Measurements from ENCODE around the gene SLC12A4.
A peak's percentile ranks its signal among the peaks of the same experiment; 100 is the strongest.
"Not testable (repeated sequence)": the region's sequence is repeated elsewhere in the genome, so short reads cannot be mapped to it uniquely, and the experiment has no call there.

Gene SLC12A4

DNA sequence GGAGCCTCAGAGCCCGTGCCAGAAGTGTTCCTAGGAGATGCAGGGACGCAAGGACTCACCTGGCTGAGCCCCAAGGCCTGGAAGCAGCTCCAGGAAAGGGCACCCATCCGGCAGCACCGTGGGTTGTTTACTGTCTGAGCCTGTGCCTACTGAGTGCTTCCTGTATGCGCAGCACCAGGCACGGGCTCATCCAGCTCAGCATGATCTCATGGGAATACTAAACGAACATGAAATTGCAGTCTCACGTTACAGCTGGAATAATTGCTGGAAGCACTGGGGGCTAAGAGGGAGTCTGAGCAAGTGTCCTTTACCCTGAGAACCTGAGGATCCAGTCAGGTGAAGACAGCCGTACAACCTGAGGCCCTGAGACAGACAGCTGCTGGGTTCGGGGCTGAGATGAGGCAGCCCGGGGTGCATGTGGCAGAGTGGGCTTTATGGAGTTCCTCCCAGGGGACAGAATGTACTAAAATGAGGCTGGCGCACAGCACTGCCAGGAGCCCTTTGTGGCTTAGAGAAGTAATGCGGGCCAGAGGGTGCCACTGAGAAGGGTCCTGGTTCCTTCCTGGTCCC, 42.2 kb downstream of the SLC12A4 start:
- peak; percentile 53 for DNase-seq (ENCODE audit: low read depth)

DNA sequence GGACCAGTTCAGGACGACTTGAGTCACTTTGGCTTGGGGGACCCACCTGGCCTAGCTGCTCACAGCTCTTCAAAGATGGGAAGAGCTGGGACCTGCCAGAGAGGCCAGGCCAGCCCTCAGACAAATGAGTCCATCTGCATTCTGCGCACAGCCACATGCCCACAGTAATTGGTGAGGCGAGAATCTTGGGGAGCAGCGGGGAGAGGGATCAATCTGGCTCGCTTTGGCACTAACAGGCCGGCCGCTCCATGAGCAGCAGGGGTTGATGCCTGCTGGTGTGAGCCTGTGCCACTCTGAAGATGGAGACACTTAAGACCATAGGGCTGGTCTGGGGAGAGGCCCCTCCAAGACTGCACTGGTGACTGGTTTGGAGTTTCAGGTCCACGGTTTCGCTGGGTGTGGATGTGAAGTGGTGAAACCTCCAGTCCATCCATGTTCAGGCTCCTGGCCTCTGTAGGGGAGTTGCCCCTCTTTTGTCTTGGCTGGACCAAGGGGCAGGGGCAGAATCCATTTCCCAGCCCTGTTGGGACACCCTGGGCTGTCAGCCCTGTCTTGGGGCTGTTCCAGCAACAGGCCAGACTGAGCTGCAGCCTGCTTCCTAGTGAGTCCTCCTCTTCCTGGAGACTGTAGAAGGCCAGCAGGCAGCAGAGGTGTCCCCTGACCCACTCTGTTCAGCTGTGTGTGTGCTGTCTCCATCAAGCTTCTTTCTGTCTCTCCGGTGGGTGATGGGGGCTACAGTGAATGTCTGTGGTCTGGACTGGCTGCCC, 44.1 kb downstream of the SLC12A4 start:
- DNase-seq (ENCODE audit: low read depth), result no peak

DNA sequence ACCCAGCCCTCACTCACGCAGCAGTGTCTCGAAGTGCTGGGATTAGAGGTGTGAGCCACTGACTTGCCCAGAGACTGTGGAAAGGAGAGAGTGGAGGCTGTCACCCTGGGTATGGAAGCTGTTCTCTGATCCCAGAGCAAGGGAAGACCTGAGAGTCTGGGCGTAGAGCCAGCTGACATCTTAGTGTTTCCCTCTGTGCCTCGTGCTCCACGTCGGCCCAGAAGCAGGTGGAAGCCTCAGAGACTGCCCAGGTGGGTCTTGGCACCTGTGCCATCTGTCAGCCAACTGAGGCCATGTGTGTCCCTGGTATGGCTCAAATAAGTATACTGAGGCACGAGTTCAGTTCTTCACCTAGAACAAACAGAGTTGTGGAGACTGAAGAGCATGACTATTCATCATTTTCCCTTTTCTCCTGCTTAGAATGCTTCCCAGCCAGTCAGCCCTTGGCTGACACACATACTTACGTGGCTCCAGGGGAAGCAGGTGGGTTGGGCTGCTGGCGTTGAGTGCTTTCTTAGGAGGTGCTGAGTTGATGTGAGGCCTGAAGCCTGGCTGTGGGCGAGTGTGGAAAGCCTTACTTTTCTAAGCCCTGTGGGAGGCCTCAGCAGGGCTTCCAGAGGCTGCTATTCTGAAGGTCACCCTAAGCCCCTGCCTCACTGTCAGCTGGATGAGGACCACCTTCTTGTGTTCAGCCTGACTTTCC, 44.9 kb downstream of the SLC12A4 start:
- DNase-seq (ENCODE audit: low read depth), result no peak

DNA sequence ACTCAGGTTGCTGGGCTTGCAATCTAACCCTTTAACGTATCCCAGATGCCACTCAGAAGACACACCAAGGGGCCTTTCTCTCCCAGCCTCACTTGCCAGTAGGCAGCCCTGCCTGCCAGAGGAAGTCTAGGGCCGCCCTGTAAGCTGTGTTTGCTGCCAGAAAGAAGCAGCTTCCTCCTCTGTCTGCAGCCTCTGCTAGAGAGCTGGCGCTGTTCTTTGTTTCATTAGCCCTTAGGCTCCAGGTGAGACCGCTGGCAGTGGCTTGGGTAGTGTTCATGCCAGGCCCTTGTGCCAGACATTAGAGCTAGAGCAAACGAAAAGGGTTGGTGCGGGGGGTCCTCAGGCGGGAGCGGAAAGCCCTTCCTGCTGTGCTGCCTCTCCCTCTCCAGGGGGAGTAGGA, 45.7 kb downstream of the SLC12A4 start:
- DNase-seq (ENCODE audit: low read depth), result no peak

DNA sequence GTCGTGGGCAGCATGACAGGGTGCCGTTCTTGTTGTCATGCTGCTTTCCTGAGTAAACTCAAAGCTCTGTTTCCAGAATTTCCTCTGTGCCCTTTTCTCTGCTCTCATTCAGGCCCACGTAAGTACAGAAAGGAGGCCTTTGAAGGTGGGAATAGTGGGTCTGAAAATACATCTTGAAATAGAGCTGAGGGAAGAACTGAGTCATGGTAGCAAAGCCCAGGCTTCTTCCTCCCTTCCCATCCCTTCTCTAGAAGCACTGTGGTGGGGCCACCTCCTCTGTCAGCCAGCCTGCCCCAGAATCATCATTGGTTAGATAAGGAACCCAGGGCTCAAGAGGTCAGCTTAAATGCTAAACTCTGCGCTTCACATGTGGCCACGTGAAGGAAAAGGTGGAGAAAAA, 46.2 kb downstream of the SLC12A4 start:
- no peak for DNase-seq (ENCODE audit: low read depth)

DNA sequence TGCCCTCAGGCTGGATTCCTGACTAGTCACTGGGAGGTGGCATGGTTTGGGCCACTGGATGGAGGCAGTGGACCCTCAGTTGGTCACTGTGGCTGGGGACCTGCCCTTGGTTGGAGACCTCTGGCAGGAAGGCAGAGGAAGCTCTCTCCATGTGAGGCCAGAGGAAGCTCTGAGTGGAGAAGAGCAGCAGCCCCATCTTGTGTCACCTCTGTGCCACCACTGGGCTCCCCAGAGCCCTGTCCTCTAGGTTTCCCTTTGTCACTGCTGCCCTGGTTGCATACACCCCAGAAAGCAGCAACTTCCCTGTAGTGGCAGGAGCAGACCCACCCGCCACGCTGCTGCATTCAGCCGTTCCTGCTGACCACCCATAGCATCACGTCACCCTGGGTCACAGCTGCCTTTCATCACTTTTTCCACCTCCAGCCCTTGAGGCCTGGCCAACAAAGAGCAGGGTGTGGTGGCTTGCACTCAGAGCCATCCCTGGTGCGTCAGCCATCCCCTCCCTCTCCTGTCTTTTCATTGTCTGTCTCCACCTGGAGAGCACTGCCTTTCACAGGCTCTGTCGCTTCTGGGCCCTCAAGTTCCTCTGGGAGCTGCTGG, 48.7 kb downstream of the SLC12A4 start:
- no peak for DNase-seq (ENCODE audit: low read depth)

DNA sequence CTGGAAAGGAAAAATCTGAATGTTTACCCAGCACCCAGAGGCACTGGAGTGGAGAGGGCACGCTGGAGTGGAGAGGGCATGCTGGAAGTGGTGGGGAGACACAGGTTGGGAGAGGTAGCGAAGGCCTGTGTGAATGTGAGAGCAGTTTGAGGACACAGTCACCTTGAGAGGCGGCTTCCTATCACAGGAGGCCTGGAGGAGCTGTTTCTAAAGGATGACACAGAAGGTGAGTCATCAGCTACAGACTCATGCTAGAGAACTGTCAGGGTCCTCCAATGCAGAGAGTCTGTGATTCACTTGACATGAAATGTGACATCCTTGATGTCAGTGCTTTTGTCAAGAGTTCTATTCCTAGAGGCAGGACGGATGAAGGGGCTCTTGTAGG, 50.6 kb downstream of the SLC12A4 start:
- peak; percentile 34 for DNase-seq (ENCODE audit: low read depth)

DNA sequence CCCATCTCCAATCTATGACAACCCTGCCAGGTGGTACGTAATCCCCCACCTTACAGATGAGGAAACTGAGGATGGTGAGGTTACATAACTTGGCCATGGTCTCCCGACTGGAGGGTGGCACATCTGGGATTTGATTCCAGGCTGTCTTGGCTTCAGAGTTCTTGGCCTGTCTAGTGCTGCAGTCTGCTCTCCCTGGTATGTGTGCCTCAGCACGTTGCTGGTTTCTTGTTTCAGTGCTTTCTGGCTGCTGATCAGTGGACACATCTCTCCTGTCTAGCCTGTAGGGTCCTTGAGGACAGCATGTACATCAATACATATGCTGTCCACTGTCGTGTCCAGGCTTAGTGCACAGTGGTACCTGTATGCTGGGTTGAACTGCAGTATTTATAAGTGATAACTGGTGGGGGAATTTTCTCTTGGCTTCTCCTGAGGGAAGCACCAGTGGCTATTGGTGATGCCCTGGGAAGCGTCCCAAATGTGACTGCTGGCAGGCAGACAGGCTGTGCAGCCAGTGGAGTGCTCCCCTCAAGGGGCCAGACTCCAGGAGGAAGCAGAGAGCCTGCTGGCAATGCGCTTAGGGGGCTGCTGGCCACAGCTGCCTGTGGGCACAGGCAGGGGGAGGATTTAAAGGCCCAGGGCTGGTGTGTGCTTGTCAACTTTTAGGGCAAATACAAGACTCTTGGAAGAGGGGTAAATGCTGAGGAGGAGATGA, 51.1 kb downstream of the SLC12A4 start:
- peak; percentile 59 for DNase-seq (ENCODE audit: low read depth)

DNA sequence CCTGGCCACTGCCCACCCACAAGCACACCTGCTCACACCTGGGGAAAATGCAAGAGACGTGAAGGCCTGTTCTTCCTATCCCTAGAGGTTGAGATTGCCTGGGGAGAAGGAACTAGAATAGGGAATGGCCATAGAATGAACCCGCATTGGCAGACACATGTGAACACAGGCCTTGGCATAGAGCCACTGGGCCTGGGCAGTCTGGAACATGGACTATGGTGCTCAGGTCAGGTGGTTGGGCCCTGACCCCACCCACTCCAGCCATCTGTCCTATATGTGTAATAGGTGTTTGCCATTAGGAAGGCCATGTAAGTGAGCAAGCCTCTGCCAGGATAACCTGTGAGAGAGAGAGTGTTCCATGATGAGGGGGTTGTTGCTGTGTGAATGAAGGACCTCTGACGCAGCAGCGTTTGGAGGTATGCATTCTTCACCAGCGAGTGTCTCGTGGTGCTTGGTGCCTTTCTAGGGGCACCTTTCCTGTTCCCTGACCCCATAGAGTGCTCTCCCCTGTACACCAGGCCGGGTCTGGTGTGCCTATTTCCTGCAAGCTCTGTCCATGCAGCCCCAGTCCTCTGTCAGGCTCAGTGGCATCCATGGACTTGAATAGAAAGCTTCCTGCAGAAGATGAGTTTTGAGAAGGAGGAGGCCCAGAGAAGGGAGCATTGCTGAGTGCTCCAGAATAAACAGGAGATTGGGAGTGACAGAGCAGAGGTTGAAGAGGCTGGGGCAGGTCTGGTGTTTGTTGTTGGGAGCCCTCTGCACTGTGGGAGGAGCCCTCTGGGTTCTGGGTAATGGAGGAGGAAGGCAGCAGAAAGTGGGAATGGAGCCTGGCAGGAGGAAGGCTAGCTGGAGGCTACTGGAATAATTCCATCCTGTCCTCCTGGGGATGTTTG, 52.4 kb downstream of the SLC12A4 start:
- no peak for DNase-seq (ENCODE audit: low read depth)

DNA sequence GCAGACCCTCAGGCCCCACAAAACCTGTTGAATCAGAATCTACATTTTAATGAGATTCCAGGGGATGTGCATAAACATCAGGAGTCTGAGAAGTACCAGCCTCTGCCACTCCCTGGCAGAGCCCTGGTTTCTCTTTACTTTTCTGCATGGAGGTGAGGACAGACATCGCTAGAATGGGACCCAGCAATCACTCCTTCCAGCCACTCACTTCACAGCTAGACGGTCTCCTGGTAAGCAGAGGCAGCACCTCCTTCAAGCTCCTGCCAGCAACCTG, 53.0 kb downstream of the SLC12A4 start:
- not testable (repeated sequence) for DNase-seq (ENCODE audit: low read depth)

DNA sequence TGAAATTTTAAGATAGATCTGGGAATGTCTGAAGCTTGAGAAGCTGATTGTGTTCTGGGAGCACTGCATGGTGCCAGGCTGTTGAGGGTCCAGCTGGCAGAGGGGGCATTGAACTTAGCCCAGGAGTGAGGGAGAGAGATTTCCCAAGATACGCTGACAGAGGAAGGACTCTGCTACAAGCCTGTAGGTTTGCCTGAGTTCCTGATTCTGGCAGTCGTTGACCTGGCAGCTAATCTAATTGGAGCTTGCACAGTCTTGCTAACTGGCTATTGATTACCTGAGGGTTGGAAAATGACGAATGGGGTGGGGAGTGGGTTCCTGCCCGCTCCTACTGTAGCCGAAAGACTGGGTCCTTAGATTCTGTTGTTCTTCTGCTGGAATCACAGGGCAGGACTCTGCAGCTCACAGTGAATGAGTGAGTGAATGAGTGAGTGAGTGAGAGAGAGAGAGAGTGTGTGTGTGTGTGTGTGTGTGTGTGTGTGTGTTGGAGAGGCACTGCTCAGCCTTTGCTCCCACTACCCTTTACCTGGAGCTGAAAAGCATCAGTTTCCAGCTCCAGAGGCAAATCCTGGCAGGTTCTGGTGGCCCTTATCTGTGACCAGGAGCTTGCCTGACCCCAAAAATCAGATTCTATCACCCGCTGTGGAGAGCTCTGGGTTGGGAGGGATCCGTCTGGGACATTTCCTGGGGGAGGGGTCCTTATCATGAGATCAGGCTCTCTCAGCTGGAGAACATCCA, 53.5 kb downstream of the SLC12A4 start:
- no peak for DNase-seq (ENCODE audit: low read depth)

DNA sequence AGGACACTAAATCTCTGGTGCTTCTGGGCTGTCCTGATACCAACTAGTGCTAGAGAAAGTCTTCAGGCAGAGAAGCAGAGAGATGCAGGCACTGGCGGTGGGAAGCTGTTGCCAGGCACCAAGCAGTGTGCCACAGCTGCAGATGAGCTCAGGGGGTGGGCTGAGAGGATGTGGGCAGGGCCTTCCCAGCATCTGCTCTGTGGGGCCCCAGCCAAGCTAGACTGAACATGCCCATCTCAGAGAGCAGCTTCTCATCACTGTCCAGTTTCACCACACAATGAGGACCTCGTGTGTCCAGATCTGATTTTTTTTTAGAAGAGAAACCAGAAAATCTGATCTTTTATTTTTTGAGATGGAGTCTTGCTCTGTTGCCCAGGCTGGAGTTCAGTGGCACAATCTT, 58.3 kb downstream of the SLC12A4 start:
- DNase-seq (ENCODE audit: low read depth), result peak; percentile 83

DNA sequence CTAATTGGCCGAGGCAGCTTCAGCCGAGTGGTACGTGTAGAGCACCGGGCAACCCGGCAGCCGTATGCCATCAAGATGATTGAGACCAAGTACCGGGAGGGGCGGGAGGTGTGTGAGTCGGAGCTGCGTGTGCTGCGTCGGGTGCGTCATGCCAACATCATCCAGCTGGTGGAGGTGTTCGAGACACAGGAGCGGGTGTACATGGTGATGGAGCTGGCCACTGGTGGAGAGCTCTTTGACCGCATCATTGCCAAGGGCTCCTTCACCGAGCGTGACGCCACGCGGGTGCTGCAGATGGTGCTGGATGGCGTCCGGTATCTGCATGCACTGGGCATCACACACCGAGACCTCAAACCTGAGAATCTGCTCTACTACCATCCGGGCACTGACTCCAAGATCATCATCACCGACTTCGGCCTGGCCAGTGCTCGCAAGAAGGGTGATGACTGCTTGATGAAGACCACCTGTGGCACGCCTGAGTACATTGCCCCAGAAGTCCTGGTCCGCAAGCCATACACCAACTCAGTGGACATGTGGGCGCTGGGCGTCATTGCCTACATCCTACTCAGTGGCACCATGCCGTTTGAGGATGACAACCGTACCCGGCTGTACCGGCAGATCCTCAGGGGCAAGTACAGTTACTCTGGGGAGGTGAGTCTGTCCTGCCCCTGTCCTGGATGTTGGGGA, 59.2 kb downstream of the SLC12A4 start:
- no peak for DNase-seq (ENCODE audit: low read depth)

DNA sequence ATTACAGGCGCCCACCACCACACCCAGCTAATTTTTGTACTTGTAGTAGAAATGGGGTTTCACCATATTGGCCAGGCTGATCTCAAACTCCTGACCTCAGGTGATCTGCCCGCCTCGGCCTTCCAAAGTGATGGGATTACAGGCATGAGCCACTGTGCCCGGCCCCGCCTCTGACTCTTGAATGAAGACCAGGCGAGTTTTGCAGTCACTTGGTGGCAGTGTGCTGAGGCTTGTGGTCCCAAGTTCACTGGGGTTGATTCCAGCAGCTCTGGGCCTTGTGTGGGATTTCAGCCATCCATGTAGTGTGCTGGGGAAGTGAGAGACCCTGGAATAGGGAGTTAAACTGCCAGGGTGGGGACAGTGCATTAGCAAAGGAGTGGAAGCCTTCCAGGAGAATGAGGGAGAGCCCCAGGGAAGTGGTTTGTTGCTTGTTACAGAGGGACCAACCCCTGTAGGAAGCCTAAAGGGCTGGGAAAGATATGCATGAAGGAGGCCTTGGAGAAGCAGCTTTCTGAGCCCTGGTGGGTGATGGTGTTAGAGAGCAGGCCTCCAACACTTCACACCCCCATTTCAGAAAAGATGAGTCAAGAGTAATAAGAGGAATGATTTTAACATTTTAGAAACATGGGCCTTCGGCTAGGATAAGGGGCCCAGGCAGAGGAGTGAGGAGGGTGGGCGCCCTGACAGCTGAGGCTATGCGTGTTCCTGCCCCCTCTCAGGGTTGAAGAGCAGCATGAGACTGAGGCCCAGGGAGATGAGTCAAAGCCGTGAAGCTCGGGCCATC, 60.8 kb downstream of the SLC12A4 start:
- no peak for DNase-seq (ENCODE audit: low read depth)

DNA sequence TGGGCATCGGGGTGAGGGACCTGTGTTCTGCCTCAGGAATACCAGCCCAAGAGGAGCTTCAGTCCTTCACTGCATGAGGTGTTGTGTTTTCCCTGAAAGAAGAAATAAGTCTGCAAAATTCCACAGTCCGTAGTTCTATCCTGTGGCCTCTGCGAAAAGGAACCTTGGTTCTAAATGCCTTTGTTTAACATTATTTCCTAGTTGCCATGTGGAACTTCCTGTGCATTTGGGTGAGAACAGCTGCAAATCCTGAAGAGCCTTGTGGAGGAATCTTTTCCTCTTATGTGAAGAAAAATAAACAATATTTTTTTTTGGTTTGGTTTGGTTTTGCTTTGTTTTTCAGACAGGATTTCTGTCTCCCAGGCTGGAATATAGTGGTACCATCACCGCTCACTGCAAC, 65.6 kb downstream of the SLC12A4 start:
- no peak for DNase-seq (ENCODE audit: low read depth)

DNA sequence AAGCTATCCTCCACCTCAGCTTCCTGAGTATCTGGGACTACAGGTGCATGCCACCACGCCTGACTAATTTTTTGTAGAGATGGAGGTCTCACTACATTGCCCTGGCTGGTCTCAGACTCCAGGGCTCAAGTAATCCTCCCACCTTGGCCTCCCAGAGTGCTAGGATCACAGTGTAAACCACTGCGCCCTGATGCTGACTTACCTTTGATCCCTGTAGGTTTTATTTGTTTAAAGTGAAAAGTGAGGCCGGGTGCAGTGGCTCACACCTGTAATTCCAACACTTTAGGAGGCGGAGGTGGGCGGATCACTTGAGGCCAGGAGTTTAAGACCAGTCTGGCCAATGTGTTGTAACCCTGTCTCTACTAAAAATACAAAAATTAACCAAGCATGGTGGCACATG, 66.7 kb downstream of the SLC12A4 start:
- DNase-seq (ENCODE audit: low read depth), result no peak

DNA sequence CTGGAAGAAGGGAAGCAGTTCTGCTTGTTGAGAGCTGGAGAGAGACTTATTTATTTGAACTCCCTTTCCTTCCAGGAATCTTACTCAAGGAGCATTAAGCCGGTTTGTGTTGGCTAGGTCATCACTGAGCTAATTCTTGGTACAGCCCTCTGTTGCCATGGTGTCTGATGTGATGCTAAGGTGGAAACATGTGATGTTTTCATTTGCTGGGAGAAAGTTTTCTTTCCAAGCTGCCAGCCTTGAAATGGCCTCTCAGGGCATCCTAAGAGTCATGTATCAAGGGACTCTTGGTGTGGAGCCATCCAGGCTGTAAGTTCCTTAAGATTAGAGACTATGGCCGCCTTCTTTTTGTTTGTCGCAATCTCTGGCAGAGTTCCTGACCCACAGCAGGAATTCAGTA, 71.2 kb downstream of the SLC12A4 start:
- peak; percentile 51 for DNase-seq (ENCODE audit: low read depth)

DNA sequence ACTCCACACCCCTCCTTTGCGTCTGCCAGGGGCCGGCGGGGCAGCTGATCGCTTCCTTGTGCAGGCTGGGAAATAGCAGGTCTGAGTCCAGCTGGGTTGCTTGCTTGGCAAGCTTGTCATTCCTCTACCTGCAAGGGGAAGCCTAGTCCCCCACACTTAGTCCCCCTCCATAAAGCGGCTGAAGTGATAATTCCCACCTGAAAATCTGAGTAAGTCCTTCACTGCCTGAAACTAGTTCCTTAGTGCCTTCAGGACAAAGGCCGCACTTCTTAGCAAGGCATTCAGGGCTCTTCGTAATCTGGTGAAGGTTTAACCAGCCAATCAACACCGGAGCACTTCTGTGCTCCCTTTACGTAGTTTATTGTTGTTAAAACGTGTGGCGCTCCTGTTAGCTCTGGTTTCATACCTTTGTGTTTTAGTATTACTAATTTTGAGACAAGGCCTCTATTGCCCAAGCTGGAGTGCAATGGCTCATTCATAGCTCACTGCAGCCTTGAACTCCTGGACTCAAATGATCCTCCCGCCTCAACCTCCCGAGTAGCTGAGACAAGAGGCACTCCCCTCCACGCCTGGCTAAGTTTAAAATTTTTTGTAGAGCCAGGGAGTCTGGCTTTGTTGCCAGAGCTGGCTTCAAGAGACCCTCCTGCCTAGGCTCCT, 74.6 kb downstream of the SLC12A4 start:
- no peak for DNase-seq (ENCODE audit: low read depth)

Measured in fibroblast of gingiva (primary cell).